H1 (cell line): ENCODE data around the gene ADAM19. TPM values are rescaled to one million over a fixed set of nuclear protein-coding genes. Genes with fewer than 3 reads are reported as not detected.

Experiments
- CTCF ChIA-PET: fragments of 300-600 bp; sonication (Branson Sonifier 250); formaldehyde crosslinking; loops from one replicate; lab custom pipeline; 2021; ENCODE audit not compliant: partially characterized antibody; lab: Charles Lee
- POLR2A ChIA-PET: fragments of 300-600 bp; sonication (Branson Sonifier 250); formaldehyde crosslinking; loops from one replicate; lab custom pipeline; 2021; ENCODE audit warnings: inconsistent platforms; ENCODE audit not compliant: partially characterized antibody; lab: Charles Lee
- DNase-seq, 2 experiments: peaks; one replicate each; pipeline versions ENCODE4 v3.0.0 to v3.0.0-alpha.2; 2010 to 2022; ENCODE audit warnings: low spot score in 2 of 2, low read depth in 1 of 2, mixed read lengths in 1 of 2
- FAIRE-seq: peaks from 2 replicates; lab custom pipeline; 2011; peaks lifted over from hg19 to GRCh38; lab: Jason Lieb, UNC
- H2AFZ ChIP-seq: 2 replicates; pipeline ENCODE4 v1.8.1; 2012; ENCODE audit warnings: low read length, inconsistent platforms
- H2AK5ac ChIP-seq: 2 replicates; pipeline ENCODE4 v1.6.1; 2013; ENCODE audit warnings: low read depth, low read length
- H2BK120ac ChIP-seq: replicated peaks from 2 replicates; pipeline ENCODE3; 2013; ENCODE audit warnings: low read depth, low read length, inconsistent platforms
- H2BK12ac ChIP-seq: 2 replicates; pipeline ENCODE4 v1.6.1; 2013; ENCODE audit warnings: low read depth, low read length
- H2BK15ac ChIP-seq: 2 replicates; pipeline ENCODE4 v1.6.1; 2013; ENCODE audit warnings: low read length
- H2BK20ac ChIP-seq: 2 replicates; pipeline ENCODE4 v1.6.1; 2013; ENCODE audit warnings: low read length
- H2BK5ac ChIP-seq: 2 replicates; pipeline ENCODE4 v1.6.1; 2013; ENCODE audit warnings: low read depth, low read length
- H3K14ac ChIP-seq: 2 replicates; pipeline ENCODE4 v1.6.1; 2013; ENCODE audit warnings: inconsistent platforms; ENCODE audit not compliant: insufficient read length
- H3K18ac ChIP-seq: 2 replicates; pipeline ENCODE4 v1.6.1; 2013; ENCODE audit warnings: low read length; ENCODE audit errors: extremely low read depth
- H3K23ac ChIP-seq: 2 replicates; pipeline ENCODE4 v1.6.1; 2013; ENCODE audit warnings: inconsistent platforms; ENCODE audit not compliant: insufficient read length
- H3K23me2 ChIP-seq: 2 replicates; pipeline ENCODE4 v1.6.1; 2013; ENCODE audit warnings: low read depth, low read length
- H3K27ac ChIP-seq: 2 replicates; pipeline ENCODE4 v1.6.1; 2011; ENCODE audit warnings: low read depth, low read length, inconsistent platforms
- H3K27me3 ChIP-seq, 4 experiments: replicated peaks in 1 of 4; 1 replicate in 1 of 4; 2 replicates in 3 of 4; pipeline versions ENCODE4 v1.6.1 to v1.8.1; 2011 to 2013; ENCODE audit warnings: low read length in 3 of 4, mild to moderate bottlenecking in 3 of 4, inconsistent platforms in 2 of 4, mixed read lengths in 2 of 4, moderate library complexity in 1 of 4; ENCODE audit not compliant: control insufficient read depth in 3 of 4, insufficient read depth in 3 of 4; ENCODE audit errors: extremely low read depth in 1 of 4
- H3K36me3 ChIP-seq, 4 experiments: 2 replicates each; pipeline versions ENCODE4 v1.6.1 to v1.8.1; 2011 to 2013; ENCODE audit warnings: mild to moderate bottlenecking in 4 of 4, low read length in 3 of 4, moderate library complexity in 2 of 4, control low read depth in 1 of 4, inconsistent platforms in 1 of 4; ENCODE audit not compliant: insufficient read depth in 4 of 4, control insufficient read depth in 2 of 4
- H3K4ac ChIP-seq: replicated peaks from 2 replicates; pipeline ENCODE3; 2013; ENCODE audit warnings: low read length, low read depth, mixed read lengths, inconsistent platforms; ENCODE audit not compliant: insufficient read length
- H3K4me1 ChIP-seq, 4 experiments: replicated peaks in 1 of 4; 1 replicate in 1 of 4; 2 replicates in 3 of 4; pipeline versions ENCODE4 v1.6.1 to v1.8.1; 2011 to 2013; ENCODE audit warnings: low read length in 3 of 4, inconsistent platforms in 2 of 4, mixed read lengths in 1 of 4; ENCODE audit not compliant: insufficient read depth in 4 of 4, control insufficient read depth in 3 of 4
- H3K4me2 ChIP-seq, 2 experiments: 2 replicates each; pipeline versions ENCODE4 v1.6.1 to v1.8.1; 2011 to 2013; ENCODE audit warnings: low read depth in 2 of 2, low read length in 2 of 2, control low read depth in 1 of 2, inconsistent platforms in 1 of 2, mild to moderate bottlenecking in 1 of 2; ENCODE audit not compliant: insufficient read depth in 1 of 2
- H3K4me3 ChIP-seq, 4 experiments: fragments of 200-600, 300-600 bp in 1 of 4; sonication (generic), shearing (Covaris generic), sonication (Bioruptor Twin) in 1 of 4; 2 replicates each; pipeline versions ENCODE4 v1.5.1 to v1.8.1; 2011 to 2016; ENCODE audit warnings: low read length in 4 of 4, low read depth in 3 of 4, control low read depth in 2 of 4, inconsistent platforms in 2 of 4, mild to moderate bottlenecking in 2 of 4, mixed read lengths in 1 of 4, moderate library complexity in 1 of 4; ENCODE audit not compliant: insufficient read depth in 2 of 4; ENCODE audit errors: extremely low read depth in 1 of 4
- H3K56ac ChIP-seq: replicated peaks from 2 replicates; pipeline ENCODE3; 2013; ENCODE audit warnings: low read depth, mild to moderate bottlenecking, mixed read lengths, low read length, inconsistent platforms; ENCODE audit not compliant: insufficient read length
- H3K79me1 ChIP-seq: 2 replicates; pipeline ENCODE4 v1.6.1; 2013; ENCODE audit warnings: low read depth, low read length, control low read depth
- H3K79me2 ChIP-seq, 2 experiments: 2 replicates each; pipeline versions ENCODE4 v1.6.1 to v1.8.1; 2012 to 2013; ENCODE audit warnings: low read length in 2 of 2, mild to moderate bottlenecking in 2 of 2, inconsistent platforms in 1 of 2; ENCODE audit not compliant: insufficient read depth in 2 of 2, control insufficient read depth in 1 of 2
- H3K9ac ChIP-seq, 4 experiments: replicated peaks in 1 of 4; 1 replicate in 1 of 4; 2 replicates in 3 of 4; pipeline versions ENCODE4 v1.6.1 to v1.8.1; 2011 to 2013; ENCODE audit warnings: low read depth in 3 of 4, low read length in 3 of 4, control low read depth in 2 of 4, mild to moderate bottlenecking in 2 of 4, moderate library complexity in 2 of 4, inconsistent platforms in 1 of 4; ENCODE audit errors: extremely low read depth in 1 of 4
- H3K9me3 ChIP-seq, 2 experiments: 2 replicates each; pipeline versions ENCODE4 v1.6.1 to v1.8.1; 2012 to 2013; ENCODE audit warnings: mild to moderate bottlenecking in 2 of 2, moderate library complexity in 2 of 2, control low read depth in 1 of 2, inconsistent platforms in 1 of 2, low read depth in 1 of 2, low read length in 1 of 2, mixed read lengths in 1 of 2; ENCODE audit not compliant: insufficient read depth in 2 of 2
- H4K20me1 ChIP-seq, 2 experiments: replicated peaks in 1 of 2; 2 replicates each; pipeline versions ENCODE3 to v1.8.1; 2011 to 2013; ENCODE audit warnings: inconsistent platforms in 2 of 2, low read length in 2 of 2, mild to moderate bottlenecking in 1 of 2; ENCODE audit not compliant: insufficient read depth in 2 of 2, control insufficient read depth in 1 of 2
- H4K5ac ChIP-seq: 2 replicates; pipeline ENCODE4 v1.6.1; 2013; ENCODE audit warnings: low read length, low read depth, mixed read lengths, inconsistent platforms; ENCODE audit not compliant: insufficient read length
- H4K8ac ChIP-seq: 2 replicates; pipeline ENCODE4 v1.8.0; 2013; ENCODE audit warnings: mild to moderate bottlenecking, moderate library complexity, low read length, inconsistent platforms; ENCODE audit not compliant: insufficient read depth; ENCODE audit errors: extremely low read depth
- H4K91ac ChIP-seq: replicated peaks from 2 replicates; pipeline ENCODE3; 2013; ENCODE audit warnings: low read length, mixed read lengths, inconsistent platforms; ENCODE audit not compliant: insufficient read length
- EP300 ChIP-seq, 2 experiments: IDR thresholded peaks; 1 replicate in 1 of 2; 2 replicates in 1 of 2; pipeline ENCODE4 v1.6.1; 2011 to 2012; ENCODE audit warnings: low read depth in 2 of 2, low read length in 2 of 2, mild to moderate bottlenecking in 2 of 2, borderline replicate concordance in 1 of 2, inconsistent platforms in 1 of 2, moderate library complexity in 1 of 2
- WGBS, 2 experiments: shearing (Covaris generic) in 1 of 2; methylation state at CpG; one replicate each; pipeline versions ENCODE4 v1.1.6 to v1.1.7; 2013 to 2015; ENCODE audit warnings: low lambda C conversion rate in 2 of 2, mixed read lengths in 2 of 2, inconsistent platforms in 1 of 2, low coverage in 1 of 2, missing lambda C conversion rate in 1 of 2; ENCODE audit not compliant: insufficient replicate concordance in 2 of 2, insufficient coverage in 1 of 2, insufficient read length in 1 of 2; ENCODE audit errors: extremely low coverage in 1 of 2, missing lambda C conversion rate in 1 of 2; 5-methylcytosine and 5-hydroxymethylcytosine counted together
- polyA plus RNA-seq, 7 experiments: library from polyadenylated mRNA; depleted of rRNA in 3 of 7; stranded (reverse) in 5 of 7; unstranded in 2 of 7; fragments of >200 nt in 5 of 7; fragments of 200-250 nt in 2 of 7; gene quantifications; 1 replicate in 5 of 7; 2 replicates in 1 of 7; 4 replicates in 1 of 7; pipeline versions ENCODE4 v1.2.1 to v1.2.3, GENCODE V29; 2011 to 2013; ENCODE audit warnings: missing spikeins in 2 of 7, mixed read lengths in 2 of 7
- total RNA-seq: library from RNA; stranded (reverse); fragmentation: NEBNext Ultra II Directional; extraction: Animal tissue kit (Norgen Biotek cat#: 25700); gene quantifications from 2 replicates; pipeline ENCODE4 v1.2.1, GENCODE V29; 2021
- TF ChIP-seq, protein P1 (sequence below): IDR thresholded peaks from 2 replicates; pipeline ENCODE4 v1.6.1; 2011; ENCODE audit warnings: low read depth, mild to moderate bottlenecking, low read length; ENCODE audit not compliant: insufficient read depth
- TF ChIP-seq, protein P2 (sequence below): IDR thresholded peaks from 2 replicates; pipeline ENCODE4 v1.6.1; 2012; ENCODE audit warnings: low read length, inconsistent platforms

The ADAM19 gene
- total and polyA plus RNA-seq, 2 of the 8 experiments (the other 6 are each of a cell fraction or from before 2014, with no cell fraction given): 6.5 to 22.7 TPM

DNA sequence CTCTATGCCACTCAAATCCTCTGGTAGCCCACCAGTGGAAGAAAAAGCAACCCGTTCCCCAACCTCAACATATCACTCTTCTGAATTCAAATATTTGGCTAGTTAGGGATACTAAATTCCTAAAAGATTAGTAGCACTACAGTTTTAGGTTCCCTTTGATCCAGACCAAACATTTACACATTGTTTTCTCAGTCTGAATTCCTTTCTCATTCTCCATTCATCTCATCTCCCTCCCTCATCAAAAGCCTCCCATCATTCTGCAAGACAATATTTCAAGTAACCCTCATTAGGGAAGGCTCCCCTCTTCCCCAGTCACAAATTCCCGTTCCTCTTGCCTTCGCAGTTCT lies 26.3 kb downstream of the ADAM19 start:
- Histone ChIP-seq H3K79me2 (no peaks in the 10 kb centered on the region), H2BK12ac (no peak overlapping the region), H3K23ac (no peak overlapping the region), H2BK120ac (no peak overlapping the region), H3K14ac (no peak overlapping the region), H3K4ac (no peak overlapping the region), H3K27ac (no peak overlapping the region; the same call in 1 of the 2 replicates), H3K4me1 (no peaks in the 10 kb centered on the region), H3K9ac (no peak overlapping the region), H4K91ac (no peak overlapping the region), H3K27me3 (no peaks in the 10 kb centered on the region), H3K36me3 (no peaks in the 10 kb centered on the region), H3K9me3 (no peaks in the 10 kb centered on the region), H4K5ac (no peak overlapping the region), H2AFZ (no peak overlapping the region), H4K20me1 (no peaks in the 10 kb centered on the region), H3K56ac (no peak overlapping the region), H3K79me1 (no peaks in the 10 kb centered on the region; the same call in 1 of the 2 replicates), H4K8ac (no peak overlapping the region), H3K23me2 (no peaks in the 10 kb centered on the region), H2AK5ac (no peak overlapping the region), H3K18ac (no peak overlapping the region), H2BK5ac (no peak overlapping the region), H3K4me2 (no peak overlapping the region), H2BK20ac (no peak overlapping the region), H3K4me3 (no peak overlapping the region), H2BK15ac (no peak overlapping the region)
- no peak for DNase-seq
- CTCF ChIA-PET: no interaction called here
- no peak for FAIRE-seq
- TF ChIP-seq, protein P1, sequence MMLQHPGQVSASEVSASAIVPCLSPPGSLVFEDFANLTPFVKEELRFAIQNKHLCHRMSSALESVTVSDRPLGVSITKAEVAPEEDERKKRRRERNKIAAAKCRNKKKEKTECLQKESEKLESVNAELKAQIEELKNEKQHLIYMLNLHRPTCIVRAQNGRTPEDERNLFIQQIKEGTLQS: no peak
- TF ChIP-seq, protein P2, sequence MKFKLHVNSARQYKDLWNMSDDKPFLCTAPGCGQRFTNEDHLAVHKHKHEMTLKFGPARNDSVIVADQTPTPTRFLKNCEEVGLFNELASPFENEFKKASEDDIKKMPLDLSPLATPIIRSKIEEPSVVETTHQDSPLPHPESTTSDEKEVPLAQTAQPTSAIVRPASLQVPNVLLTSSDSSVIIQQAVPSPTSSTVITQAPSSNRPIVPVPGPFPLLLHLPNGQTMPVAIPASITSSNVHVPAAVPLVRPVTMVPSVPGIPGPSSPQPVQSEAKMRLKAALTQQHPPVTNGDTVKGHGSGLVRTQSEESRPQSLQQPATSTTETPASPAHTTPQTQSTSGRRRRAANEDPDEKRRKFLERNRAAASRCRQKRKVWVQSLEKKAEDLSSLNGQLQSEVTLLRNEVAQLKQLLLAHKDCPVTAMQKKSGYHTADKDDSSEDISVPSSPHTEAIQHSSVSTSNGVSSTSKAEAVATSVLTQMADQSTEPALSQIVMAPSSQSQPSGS: no peak
- no peak for TF ChIP-seq EP300 (IDR thresholded peaks at IDR 0.05; ENCODE audit: borderline replicate concordance in 1 of 2, low read depth in 2 of 2, low read length in 2 of 2)
- 85% methylated on average over 3 of the region's 3 CpGs; no CpG with 5 or more reads in 1 of the 2 experiments for WGBS, 2 experiments
- POLR2A ChIA-PET: no interaction called here
